ENCODE results near the gene NACC2.

Gene NACC2

DNA sequence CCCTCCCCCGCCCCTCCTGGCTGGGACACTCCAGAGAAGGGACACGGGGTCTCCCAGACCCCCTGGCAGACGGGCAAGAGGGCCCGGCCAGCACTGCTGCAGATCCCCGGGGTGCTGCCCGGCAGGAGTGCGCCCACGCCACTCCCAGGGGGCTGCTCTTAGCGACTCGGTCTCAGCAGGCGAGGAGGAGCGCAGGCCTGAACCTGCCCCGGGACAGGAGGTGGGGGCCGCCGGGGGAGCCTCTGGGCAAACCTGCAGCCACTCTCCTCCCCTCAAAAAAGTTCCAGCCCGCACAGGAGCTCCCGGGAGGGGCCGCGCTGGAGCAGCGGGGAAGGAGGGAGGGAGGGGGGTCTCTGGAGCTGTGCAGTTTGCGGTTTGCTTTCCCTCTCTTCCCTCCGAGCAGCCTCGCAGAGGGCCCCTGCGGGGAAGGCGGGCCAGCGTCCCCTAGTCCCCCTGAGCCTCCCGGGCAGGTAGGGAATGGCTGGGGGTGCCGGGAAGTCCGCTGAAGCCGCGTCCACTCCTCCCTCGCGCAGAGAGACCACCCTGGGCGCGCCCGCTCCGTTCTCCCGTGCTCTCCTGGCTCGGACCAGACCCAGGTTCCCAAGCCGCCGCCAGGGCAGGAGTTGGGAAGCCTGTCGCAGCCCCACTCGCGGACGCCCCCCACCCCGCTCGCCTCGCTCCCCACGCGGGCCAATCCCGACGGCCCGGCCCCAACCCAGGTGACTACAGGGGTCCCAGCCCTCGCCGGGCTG lies 44.2 kb downstream of the NACC2 start:
- no peaks in the 10 kb centered on the region for H3K9me3 ChIP-seq (ENCODE audit: control insufficient read depth, insufficient read depth, low read depth, low read length)
- peak overlapping the region; percentile 83 for H3K4me3 ChIP-seq (ENCODE audit: low read depth, low read length)
- peaks cover 54% of the 10 kb centered on the region for H3K4me1 ChIP-seq (ENCODE audit: control insufficient read depth, insufficient read depth, low read length)
- peak overlapping the region; percentile 76; the same call in 1 of the 2 replicates for H3K27ac ChIP-seq (ENCODE audit: low read depth, low read length)
- H3K9ac ChIP-seq (ENCODE audit: low read length) = peak overlapping the region; percentile 79
- no peaks in the 10 kb centered on the region for H3K27me3 ChIP-seq (ENCODE audit: control insufficient read depth, insufficient read depth, low read length)
- H3K36me3 ChIP-seq (ENCODE audit: control insufficient read depth, insufficient read depth, low read length) = peaks cover 35% of the 10 kb centered on the region

DNA sequence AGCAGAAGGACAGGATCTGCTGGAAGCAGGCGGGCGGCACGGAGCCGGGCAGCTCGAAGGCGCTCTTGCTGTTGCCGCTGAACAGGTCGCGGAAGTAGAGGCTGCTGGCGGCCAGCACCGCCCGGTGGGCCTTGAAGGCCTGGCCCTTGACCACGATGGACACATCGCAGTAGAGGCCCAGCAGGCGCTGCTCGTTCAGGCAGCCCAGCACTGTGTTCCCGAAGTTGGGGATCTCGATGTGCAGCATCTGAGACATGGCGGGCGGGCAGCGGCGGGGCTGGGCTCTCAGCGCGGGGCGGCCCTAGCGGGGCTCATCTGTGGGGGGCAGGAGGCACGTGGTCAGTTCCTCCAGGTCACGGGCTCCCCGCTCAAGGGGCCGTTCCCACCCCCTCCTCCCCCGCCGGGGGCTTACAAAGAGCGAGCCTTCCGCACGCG lies 44.8 kb downstream of the NACC2 start:
- no peaks in the 10 kb centered on the region for H3K9me3 ChIP-seq (ENCODE audit: control insufficient read depth, insufficient read depth, low read depth, low read length)
- no peaks in the 10 kb centered on the region for H3K27me3 ChIP-seq (ENCODE audit: control insufficient read depth, insufficient read depth, low read length)
- H3K4me1 ChIP-seq (ENCODE audit: control insufficient read depth, insufficient read depth, low read length) = peaks cover 48% of the 10 kb centered on the region
- peak overlapping the region; percentile 76; the same call in 1 of the 2 replicates for H3K27ac ChIP-seq (ENCODE audit: low read depth, low read length)
- H3K4me3 ChIP-seq (ENCODE audit: low read depth, low read length) = peak overlapping the region; percentile 83
- peaks cover 35% of the 10 kb centered on the region for H3K36me3 ChIP-seq (ENCODE audit: control insufficient read depth, insufficient read depth, low read length)
- no peak overlapping the region for H3K9ac ChIP-seq (ENCODE audit: low read length)

GRCh38 chr9:136049491-136050265 lies 45.4 kb downstream of the NACC2 start:
- no peaks in the 10 kb centered on the region for H3K9me3 ChIP-seq (ENCODE audit: control insufficient read depth, insufficient read depth, low read depth, low read length)
- no peaks in the 10 kb centered on the region for H3K27me3 ChIP-seq (ENCODE audit: control insufficient read depth, insufficient read depth, low read length)
- H3K36me3 ChIP-seq (ENCODE audit: control insufficient read depth, insufficient read depth, low read length) = peaks cover 35% of the 10 kb centered on the region
- H3K4me3 ChIP-seq (ENCODE audit: low read depth, low read length) = peak overlapping the region; percentile 83
- H3K27ac ChIP-seq (ENCODE audit: low read depth, low read length) = no peak overlapping the region
- H3K4me1 ChIP-seq (ENCODE audit: control insufficient read depth, insufficient read depth, low read length) = peaks cover 42% of the 10 kb centered on the region
- no peak overlapping the region for H3K9ac ChIP-seq (ENCODE audit: low read length)

GRCh38 chr9:136048560-136049411 lies 46.3 kb downstream of the NACC2 start:
- H3K36me3 ChIP-seq (ENCODE audit: control insufficient read depth, insufficient read depth, low read length) = peaks cover 35% of the 10 kb centered on the region
- H3K9ac ChIP-seq (ENCODE audit: low read length) = peak overlapping the region; percentile 19
- H3K4me1 ChIP-seq (ENCODE audit: control insufficient read depth, insufficient read depth, low read length) = peaks cover 39% of the 10 kb centered on the region
- H3K9me3 ChIP-seq (ENCODE audit: control insufficient read depth, insufficient read depth, low read depth, low read length) = no peaks in the 10 kb centered on the region
- no peak overlapping the region for H3K4me3 ChIP-seq (ENCODE audit: low read depth, low read length)
- no peaks in the 10 kb centered on the region for H3K27me3 ChIP-seq (ENCODE audit: control insufficient read depth, insufficient read depth, low read length)
- H3K27ac ChIP-seq (ENCODE audit: low read depth, low read length) = no peak overlapping the region

DNA sequence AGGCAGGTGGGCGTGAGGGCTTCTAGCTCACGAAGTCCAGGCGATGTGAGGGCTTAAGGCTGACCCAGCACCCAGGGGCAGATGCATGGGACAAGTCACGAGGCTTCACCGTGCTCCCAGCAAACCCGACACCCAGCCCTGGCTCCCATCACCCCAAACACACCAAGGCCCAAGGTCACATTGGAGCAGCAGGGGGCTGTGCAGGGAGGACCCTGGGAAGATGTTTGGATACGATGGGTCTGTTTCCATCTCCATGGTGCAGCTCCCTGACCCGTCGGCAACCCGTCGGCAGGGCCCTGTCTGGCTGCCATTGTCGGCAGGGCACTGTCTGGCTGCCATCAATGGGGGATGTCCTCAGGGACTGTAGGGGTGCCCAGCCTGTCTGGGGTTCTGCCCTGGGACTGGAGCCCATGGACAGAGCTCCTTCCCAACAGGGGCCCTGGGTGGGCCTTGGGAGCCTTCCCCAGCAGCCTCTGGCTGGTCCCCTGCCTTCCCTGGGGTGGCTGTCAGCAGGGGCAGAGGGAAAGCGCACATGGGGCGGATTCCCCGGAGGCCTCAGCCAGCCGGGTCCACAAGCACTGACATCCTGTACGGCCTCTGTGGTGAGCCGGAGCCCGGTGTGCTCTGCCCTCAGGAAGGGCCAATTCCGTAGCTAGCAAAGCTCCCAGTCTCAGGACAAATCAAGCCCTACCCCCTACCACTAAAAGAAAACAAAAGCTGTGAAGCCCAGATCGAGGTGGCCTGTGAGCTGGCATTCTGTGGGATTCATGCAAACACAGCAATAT lies 47.1 kb downstream of the NACC2 start:
- Histone ChIP-seq H3K27ac (ENCODE audit: low read depth, low read length) (no peak overlapping the region), H3K9ac (ENCODE audit: low read length) (no peak overlapping the region), H3K4me1 (ENCODE audit: control insufficient read depth, insufficient read depth, low read length) (peaks cover 30% of the 10 kb centered on the region), H3K27me3 (ENCODE audit: control insufficient read depth, insufficient read depth, low read length) (no peaks in the 10 kb centered on the region), H3K36me3 (ENCODE audit: control insufficient read depth, insufficient read depth, low read length) (peaks cover 35% of the 10 kb centered on the region), H3K9me3 (ENCODE audit: control insufficient read depth, insufficient read depth, low read depth, low read length) (no peaks in the 10 kb centered on the region), H3K4me3 (ENCODE audit: low read depth, low read length) (no peak overlapping the region)

DNA sequence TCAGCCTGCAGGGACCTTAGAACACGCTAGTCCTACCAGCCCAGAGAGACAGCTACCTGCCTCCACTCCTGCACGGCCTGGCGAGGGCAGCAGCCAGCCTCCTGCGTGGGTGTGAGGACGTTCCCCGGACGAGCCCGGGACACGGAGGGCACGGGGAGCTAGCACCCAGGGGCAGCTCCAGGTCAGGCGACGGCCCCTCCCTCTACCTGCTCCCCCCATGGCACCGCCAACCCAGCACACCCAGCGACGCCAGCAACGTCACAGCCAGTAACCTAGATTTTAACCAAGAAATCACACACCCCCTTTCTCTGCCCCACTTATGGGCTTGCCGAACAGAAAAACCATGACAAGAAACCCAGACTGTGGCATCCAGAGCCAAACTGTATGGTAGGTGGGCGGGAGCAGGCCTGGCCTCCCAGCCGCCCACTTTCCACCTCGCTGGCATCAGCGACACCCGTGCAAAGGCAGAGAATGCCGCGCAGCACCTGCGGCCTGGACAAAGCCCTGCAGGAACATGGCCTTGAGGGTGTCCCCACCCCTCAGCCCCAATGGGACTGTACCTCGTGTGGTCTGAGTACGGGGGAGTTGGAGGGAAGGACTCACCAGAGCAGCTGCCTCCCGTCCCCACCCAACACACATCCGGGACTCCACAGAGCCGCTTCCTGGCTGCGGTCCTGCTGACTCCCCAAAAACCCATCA lies 47.9 kb downstream of the NACC2 start:
- H3K4me3 ChIP-seq (ENCODE audit: low read depth, low read length) = no peak overlapping the region
- H3K9me3 ChIP-seq (ENCODE audit: control insufficient read depth, insufficient read depth, low read depth, low read length) = no peaks in the 10 kb centered on the region
- H3K36me3 ChIP-seq (ENCODE audit: control insufficient read depth, insufficient read depth, low read length) = peaks cover 40% of the 10 kb centered on the region
- no peak overlapping the region for H3K27ac ChIP-seq (ENCODE audit: low read depth, low read length)
- no peaks in the 10 kb centered on the region for H3K27me3 ChIP-seq (ENCODE audit: control insufficient read depth, insufficient read depth, low read length)
- no peak overlapping the region for H3K9ac ChIP-seq (ENCODE audit: low read length)
- peaks cover 23% of the 10 kb centered on the region for H3K4me1 ChIP-seq (ENCODE audit: control insufficient read depth, insufficient read depth, low read length)

- Histone ChIP-seq H3K9ac (ENCODE audit: low read length) (no peak overlapping the region), H3K27ac (ENCODE audit: low read depth, low read length) (no peak overlapping the region)
Measured at GRCh38 chr9:136046554-136046920, 48.6 kb downstream of the NACC2 start.

DNA sequence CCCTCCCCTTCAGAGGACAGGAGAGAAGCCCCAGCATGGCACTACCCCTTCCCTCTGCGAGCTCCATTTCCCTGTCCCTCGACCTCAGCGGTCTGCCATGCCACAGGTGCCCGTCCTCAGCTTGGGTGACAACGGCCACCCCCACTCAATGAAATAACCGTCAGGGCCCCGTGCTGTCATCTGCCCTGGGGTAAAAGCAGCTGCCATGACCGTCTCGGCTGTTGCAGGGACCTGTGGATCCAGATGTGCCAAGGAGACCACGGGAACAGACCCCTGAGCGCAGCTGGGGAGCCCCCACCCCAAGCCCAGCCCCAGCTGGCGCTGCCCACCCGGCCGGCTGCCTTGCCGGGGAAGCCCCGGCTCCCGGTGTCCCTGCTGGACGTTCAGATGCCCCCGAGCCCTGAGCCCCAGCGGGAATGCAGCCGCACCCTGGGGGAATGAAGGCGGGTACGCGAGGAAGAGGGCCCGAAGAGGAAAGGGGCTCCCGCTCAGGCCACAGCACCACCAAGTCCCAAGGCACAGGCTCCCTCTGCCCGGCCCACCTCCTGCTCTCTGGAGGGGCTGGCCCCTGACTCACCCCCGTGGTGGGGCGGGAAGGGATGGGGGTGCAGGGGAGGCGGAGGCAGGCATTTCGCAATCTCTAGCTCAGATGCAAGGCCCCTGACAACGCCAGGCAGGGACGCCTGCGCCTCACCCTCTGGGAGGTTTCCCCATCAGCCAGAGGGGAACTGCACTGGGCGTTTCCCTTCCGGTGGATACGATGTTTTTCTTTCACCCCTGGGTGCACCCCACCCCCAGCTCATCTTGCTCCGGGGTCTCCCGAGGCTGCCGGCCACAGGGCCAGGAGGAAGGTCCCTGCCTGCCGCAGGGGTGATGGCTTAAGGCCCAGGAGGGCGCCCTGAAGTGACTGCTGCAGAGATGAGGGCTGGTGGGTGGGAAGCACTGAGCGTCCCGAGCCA lies 49.2 kb downstream of the NACC2 start:
- Histone ChIP-seq H3K4me1 (ENCODE audit: control insufficient read depth, insufficient read depth, low read length) (peaks cover 20% of the 10 kb centered on the region), H3K4me3 (ENCODE audit: low read depth, low read length) (no peak overlapping the region), H3K27me3 (ENCODE audit: control insufficient read depth, insufficient read depth, low read length) (no peaks in the 10 kb centered on the region), H3K36me3 (ENCODE audit: control insufficient read depth, insufficient read depth, low read length) (peaks cover 40% of the 10 kb centered on the region), H3K9ac (ENCODE audit: low read length) (no peak overlapping the region), H3K9me3 (ENCODE audit: control insufficient read depth, insufficient read depth, low read depth, low read length) (no peaks in the 10 kb centered on the region), H3K27ac (ENCODE audit: low read depth, low read length) (no peak overlapping the region)

More at GRCh38 chr9:136046554-136046920, 48.6 kb downstream of the NACC2 start:
- H3K4me1 ChIP-seq (ENCODE audit: control insufficient read depth, insufficient read depth, low read length) = peaks cover 20% of the 10 kb centered on the region
- H3K27me3 ChIP-seq (ENCODE audit: control insufficient read depth, insufficient read depth, low read length) = no peaks in the 10 kb centered on the region
- no peak overlapping the region for H3K4me3 ChIP-seq (ENCODE audit: low read depth, low read length)
- no peaks in the 10 kb centered on the region for H3K9me3 ChIP-seq (ENCODE audit: control insufficient read depth, insufficient read depth, low read depth, low read length)
- peaks cover 40% of the 10 kb centered on the region for H3K36me3 ChIP-seq (ENCODE audit: control insufficient read depth, insufficient read depth, low read length)

GRCh38 chr9:136044971-136045594 lies 50.0 kb downstream of the NACC2 start:
- no peaks in the 10 kb centered on the region for H3K27me3 ChIP-seq (ENCODE audit: control insufficient read depth, insufficient read depth, low read length)
- H3K4me1 ChIP-seq (ENCODE audit: control insufficient read depth, insufficient read depth, low read length) = peaks cover 16% of the 10 kb centered on the region
- peaks cover 40% of the 10 kb centered on the region for H3K36me3 ChIP-seq (ENCODE audit: control insufficient read depth, insufficient read depth, low read length)

More at GRCh38 chr9:136044971-136045594, 50.0 kb downstream of the NACC2 start:
- H3K4me3 ChIP-seq (ENCODE audit: low read depth, low read length) = no peak overlapping the region
- H3K9me3 ChIP-seq (ENCODE audit: control insufficient read depth, insufficient read depth, low read depth, low read length) = no peaks in the 10 kb centered on the region; the same call in 1 of the 2 replicates
- peak overlapping the region; percentile 7 for H3K9ac ChIP-seq (ENCODE audit: low read length)
- no peak overlapping the region for H3K27ac ChIP-seq (ENCODE audit: low read depth, low read length)
